GM12873 (cell line): Measurements from ENCODE around the gene CCND2.

Source experiments
- CTCF ChIP-seq: IDR thresholded peaks from 2 replicates; pipeline ENCODE4 v1.5.1; 2012; ENCODE audit warnings: low read depth, mild to moderate bottlenecking, moderate library complexity, low read length, control low read depth; ENCODE audit not compliant: insufficient read depth; ENCODE audit errors: missing control alignments

Gene CCND2

GRCh38 chr12:4274396-4275015 is 944 bp downstream of the CCND2 start:
- TF ChIP-seq CTCF: no peak

GRCh38 chr12:4275016-4275869 is 1.7 kb downstream of the CCND2 start:
- TF ChIP-seq CTCF: no peak

- TF ChIP-seq CTCF: no peak
Measured at GRCh38 chr12:4275870-4276301, 2.3 kb downstream of the CCND2 start.

DNA sequence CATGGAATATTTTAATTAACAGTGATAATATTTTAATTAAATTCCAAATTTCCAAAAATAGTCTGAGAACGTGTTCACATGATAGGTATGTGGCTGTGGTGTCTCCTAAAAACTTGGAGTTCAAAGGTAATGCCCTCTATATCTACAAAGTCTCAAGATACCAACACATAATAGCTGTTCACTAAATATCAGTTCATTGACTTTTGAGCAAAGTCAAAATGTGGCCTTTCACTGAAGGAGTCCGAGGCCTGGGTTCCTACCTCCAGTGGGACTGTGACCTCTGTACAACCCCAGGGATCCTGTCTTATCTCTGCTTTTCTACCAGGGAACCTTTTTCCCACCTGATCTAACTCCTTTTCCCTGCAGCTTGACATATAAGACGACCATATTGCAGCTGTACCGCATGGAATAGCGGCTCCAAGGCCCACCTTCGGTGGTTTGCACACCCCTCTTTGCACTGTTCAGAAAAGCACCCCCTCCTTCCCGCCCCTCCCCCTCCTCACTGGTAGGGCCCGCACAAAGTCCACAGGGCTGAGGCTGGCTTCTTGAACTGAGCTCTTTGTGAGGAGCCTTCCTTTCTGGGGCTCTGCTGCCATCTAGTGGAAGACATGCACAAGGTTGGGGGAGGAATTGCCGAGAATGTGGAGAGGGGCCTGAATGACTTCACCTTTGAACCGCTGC is 3.1 kb downstream of the CCND2 start:
- peak; percentile 91 for TF ChIP-seq CTCF

DNA sequence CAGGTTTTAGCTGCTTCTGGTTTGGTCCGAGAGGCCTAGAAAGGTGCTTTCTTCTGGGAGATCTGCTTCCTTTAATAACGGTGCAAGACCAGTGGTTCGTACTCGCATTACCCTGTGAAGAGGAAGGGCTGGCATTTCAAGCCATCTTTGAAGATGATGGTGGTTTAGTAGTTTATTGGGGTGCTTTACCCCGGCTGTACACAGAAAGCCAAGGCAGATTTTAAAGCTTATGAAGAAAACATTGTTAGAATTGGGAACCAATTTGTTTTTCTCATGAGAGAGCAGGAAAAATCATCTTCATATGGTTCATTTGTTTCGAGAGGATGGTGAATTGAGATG is 3.6 kb downstream of the CCND2 start:
- TF ChIP-seq CTCF: no peak

GRCh38 chr12:4277857-4278256 is 4.3 kb downstream of the CCND2 start:
- TF ChIP-seq CTCF: no peak

GRCh38 chr12:4278329-4279197 is 5.0 kb downstream of the CCND2 start:
- no peak for TF ChIP-seq CTCF
